Measurements from ENCODE around the gene DDX56. TPM values are rescaled to one million over a fixed set of nuclear protein-coding genes. Genes with fewer than 3 reads are reported as not detected.

The DDX56 gene
- total RNA-seq, 1 experiment from 2014 or later = 147 TPM

DNA sequence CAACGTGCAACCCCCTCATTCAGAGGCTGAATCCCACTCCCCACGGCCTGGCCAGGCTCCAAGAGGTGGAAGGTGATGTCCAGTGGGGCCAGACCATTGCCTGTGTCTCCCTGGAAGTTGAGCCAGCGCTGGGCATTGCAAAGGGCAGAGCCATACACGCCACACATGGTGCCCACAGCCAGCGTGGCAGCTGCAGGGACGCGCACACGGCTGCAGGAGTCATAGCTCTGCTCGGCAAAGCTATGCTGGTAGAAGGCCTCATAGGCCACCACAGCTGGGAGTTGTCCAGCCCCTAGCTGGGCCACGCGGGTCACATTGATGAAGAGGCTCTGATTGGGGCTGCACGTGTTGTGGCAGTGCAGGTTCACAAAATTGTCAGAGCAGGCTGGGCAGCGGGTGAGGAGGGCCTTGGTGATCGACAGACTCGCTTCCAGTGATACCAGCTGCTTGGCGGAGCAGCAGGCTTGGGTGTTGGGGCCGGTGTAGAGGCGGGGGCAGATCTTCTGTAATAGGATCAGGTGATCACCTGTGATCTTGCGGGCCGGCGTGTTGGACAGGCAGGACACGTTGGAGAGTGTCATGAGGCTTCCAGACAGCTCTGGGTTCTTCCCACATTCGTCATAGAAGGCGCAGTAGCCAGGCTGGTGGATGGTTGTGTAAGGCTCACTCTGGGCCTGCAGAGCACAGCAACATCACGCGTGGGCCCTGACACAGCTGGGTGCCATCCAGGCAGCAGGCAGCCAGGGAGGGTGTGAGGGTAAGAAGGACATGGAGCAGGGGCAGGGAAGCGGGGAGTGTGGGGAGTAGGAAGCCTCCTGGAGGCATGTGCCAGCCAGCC lies 33.8 kb downstream of the DDX56 start:
- ATAC-seq (no peak), DNase-seq (ENCODE audit: low read depth, low spot score) (no peak)
- intact Hi-C loops (cut with micrococcal nuclease; ENCODE audit: unreplicated experiment) = no loop called here
- Histone ChIP-seq H3K27me3 (ENCODE audit: control insufficient read depth, insufficient read depth, low read length) (no peaks in the 10 kb centered on the region), H3K36me3 (ENCODE audit: control insufficient read depth, insufficient read depth, low read length) (no peaks in the 10 kb centered on the region), H3K27ac (ENCODE audit: low read length) (no peak overlapping the region), H3K4me3 (ENCODE audit: low read depth in 2 of 2, low read length in 2 of 2) (no peak overlapping the region), H3K9me3 (ENCODE audit: control insufficient read depth, insufficient read depth, low read depth, low read length) (no peaks in the 10 kb centered on the region), H3K4me1 (ENCODE audit: control insufficient read depth, insufficient read depth, low read length) (no peaks in the 10 kb centered on the region)
- POLR2A ChIA-PET = no interaction called here
- no TSS peak for BruUV-seq (replicated peaks)
- TF ChIP-seq TCF7L2 (IDR thresholded peaks at IDR 0.05; ENCODE audit: low read depth, low read length) (no peak), POLR2AphosphoS5 (IDR thresholded peaks at IDR 0.05; ENCODE audit: low read depth, low read length) (no peak), SIN3A (IDR thresholded peaks at IDR 0.05; ENCODE audit: borderline replicate concordance, insufficient read depth, low read depth, low read length) (no peak)
- TF ChIP-seq, protein P1, sequence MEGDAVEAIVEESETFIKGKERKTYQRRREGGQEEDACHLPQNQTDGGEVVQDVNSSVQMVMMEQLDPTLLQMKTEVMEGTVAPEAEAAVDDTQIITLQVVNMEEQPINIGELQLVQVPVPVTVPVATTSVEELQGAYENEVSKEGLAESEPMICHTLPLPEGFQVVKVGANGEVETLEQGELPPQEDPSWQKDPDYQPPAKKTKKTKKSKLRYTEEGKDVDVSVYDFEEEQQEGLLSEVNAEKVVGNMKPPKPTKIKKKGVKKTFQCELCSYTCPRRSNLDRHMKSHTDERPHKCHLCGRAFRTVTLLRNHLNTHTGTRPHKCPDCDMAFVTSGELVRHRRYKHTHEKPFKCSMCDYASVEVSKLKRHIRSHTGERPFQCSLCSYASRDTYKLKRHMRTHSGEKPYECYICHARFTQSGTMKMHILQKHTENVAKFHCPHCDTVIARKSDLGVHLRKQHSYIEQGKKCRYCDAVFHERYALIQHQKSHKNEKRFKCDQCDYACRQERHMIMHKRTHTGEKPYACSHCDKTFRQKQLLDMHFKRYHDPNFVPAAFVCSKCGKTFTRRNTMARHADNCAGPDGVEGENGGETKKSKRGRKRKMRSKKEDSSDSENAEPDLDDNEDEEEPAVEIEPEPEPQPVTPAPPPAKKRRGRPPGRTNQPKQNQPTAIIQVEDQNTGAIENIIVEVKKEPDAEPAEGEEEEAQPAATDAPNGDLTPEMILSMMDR (IDR thresholded peaks at IDR 0.05) = no peak
- TF ChIP-seq, protein P2, sequence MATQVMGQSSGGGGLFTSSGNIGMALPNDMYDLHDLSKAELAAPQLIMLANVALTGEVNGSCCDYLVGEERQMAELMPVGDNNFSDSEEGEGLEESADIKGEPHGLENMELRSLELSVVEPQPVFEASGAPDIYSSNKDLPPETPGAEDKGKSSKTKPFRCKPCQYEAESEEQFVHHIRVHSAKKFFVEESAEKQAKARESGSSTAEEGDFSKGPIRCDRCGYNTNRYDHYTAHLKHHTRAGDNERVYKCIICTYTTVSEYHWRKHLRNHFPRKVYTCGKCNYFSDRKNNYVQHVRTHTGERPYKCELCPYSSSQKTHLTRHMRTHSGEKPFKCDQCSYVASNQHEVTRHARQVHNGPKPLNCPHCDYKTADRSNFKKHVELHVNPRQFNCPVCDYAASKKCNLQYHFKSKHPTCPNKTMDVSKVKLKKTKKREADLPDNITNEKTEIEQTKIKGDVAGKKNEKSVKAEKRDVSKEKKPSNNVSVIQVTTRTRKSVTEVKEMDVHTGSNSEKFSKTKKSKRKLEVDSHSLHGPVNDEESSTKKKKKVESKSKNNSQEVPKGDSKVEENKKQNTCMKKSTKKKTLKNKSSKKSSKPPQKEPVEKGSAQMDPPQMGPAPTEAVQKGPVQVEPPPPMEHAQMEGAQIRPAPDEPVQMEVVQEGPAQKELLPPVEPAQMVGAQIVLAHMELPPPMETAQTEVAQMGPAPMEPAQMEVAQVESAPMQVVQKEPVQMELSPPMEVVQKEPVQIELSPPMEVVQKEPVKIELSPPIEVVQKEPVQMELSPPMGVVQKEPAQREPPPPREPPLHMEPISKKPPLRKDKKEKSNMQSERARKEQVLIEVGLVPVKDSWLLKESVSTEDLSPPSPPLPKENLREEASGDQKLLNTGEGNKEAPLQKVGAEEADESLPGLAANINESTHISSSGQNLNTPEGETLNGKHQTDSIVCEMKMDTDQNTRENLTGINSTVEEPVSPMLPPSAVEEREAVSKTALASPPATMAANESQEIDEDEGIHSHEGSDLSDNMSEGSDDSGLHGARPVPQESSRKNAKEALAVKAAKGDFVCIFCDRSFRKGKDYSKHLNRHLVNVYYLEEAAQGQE (IDR thresholded peaks at IDR 0.05; ENCODE audit: insufficient read depth in 1 of 2, low read depth in 2 of 2, low read length in 1 of 2) = no peak
- in situ Hi-C loops (cut with HindIII; ENCODE audit: low pct_unique_long_range_greater_than_20kb, low sequenced_read_pairs) = no loop called here
- CTCF ChIA-PET = interaction anchor here (0.6 kb wide), 1 partner anchor 97 kb away, joined by 9 read pairs; no protein-coding TSS in a partner anchor

DNA sequence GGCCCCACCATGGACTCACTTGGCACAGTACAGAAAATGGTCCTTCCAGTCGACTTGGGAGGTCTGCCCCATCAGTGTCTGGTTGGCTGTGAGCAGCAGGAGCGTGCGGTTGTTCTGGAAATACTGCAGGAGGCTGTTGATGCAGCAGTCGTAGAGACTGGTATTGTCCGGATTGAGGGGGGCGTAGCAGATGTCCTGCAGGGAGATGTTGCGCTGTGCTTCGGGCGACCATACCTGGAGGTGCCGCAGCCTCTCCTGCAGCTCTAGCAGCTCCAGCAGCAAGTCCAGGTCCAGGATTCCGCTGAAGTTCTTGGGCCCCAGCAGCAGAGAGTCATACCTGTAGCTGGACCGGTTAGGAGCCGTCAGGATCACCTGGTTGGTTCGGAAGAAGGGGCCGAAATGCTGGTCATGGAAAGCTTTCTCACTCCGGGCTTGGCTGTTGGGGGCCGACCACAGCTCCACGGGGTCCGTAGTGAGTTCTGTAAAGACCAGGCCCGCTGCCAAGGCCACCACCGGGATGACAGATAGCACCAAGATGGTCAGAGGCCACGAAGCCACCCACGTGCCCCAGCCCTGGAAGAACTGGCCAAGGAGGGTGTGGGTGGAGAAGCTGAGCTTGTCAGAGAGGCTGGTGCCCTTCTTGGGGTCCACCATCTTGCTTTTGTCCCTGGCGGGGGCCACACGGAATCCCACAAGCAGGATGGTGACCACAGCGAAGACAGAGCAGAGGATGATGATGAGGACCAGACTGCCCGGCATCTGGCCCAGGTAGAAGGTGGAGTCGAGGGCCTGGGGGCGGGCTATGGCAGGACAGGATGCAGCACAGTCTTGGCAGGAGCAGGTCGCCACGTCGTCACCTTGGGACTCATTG lies 34.7 kb downstream of the DDX56 start:
- TF ChIP-seq POLR2AphosphoS5 (IDR thresholded peaks at IDR 0.05; ENCODE audit: low read depth, low read length) = no peak
- TF ChIP-seq, protein P2 (IDR thresholded peaks at IDR 0.05; ENCODE audit: insufficient read depth in 1 of 2, low read depth in 2 of 2, low read length in 1 of 2) = no peak
- TF ChIP-seq, protein P1 (IDR thresholded peaks at IDR 0.05) = no peak
- TF ChIP-seq TCF7L2 (IDR thresholded peaks at IDR 0.05; ENCODE audit: low read depth, low read length) = no peak
- no peak for TF ChIP-seq SIN3A (IDR thresholded peaks at IDR 0.05; ENCODE audit: borderline replicate concordance, insufficient read depth, low read depth, low read length)
- no peaks in the 10 kb centered on the region for H3K4me1 ChIP-seq (ENCODE audit: control insufficient read depth, insufficient read depth, low read length)
- in situ Hi-C loops (cut with HindIII; ENCODE audit: low pct_unique_long_range_greater_than_20kb, low sequenced_read_pairs) = no loop called here
- H3K4me3 ChIP-seq (ENCODE audit: low read depth in 2 of 2, low read length in 2 of 2) = no peak overlapping the region
- no peak for DNase-seq (ENCODE audit: low read depth, low spot score)
- H3K27me3 ChIP-seq (ENCODE audit: control insufficient read depth, insufficient read depth, low read length) = no peaks in the 10 kb centered on the region
- H3K9me3 ChIP-seq (ENCODE audit: control insufficient read depth, insufficient read depth, low read depth, low read length) = no peaks in the 10 kb centered on the region
- ChIA-PET POLR2A (interaction anchor here (1.1 kb wide), 1 partner anchor 48 kb away, joined by 6 read pairs; no protein-coding TSS in a partner anchor), CTCF (no interaction called here)
- no TSS peak for BruUV-seq (replicated peaks)
- H3K27ac ChIP-seq (ENCODE audit: low read length) = no peak overlapping the region
- intact Hi-C loops (cut with micrococcal nuclease; ENCODE audit: unreplicated experiment) = no loop called here
- H3K36me3 ChIP-seq (ENCODE audit: control insufficient read depth, insufficient read depth, low read length) = no peaks in the 10 kb centered on the region
- no peak for ATAC-seq
